ENCODE data around the gene NEURL3.

The NEURL3 gene

GRCh38 chr2:96523659-96524481 is 18.7 kb upstream of the NEURL3 start (continued):
- TF ChIP-seq, protein P1, sequence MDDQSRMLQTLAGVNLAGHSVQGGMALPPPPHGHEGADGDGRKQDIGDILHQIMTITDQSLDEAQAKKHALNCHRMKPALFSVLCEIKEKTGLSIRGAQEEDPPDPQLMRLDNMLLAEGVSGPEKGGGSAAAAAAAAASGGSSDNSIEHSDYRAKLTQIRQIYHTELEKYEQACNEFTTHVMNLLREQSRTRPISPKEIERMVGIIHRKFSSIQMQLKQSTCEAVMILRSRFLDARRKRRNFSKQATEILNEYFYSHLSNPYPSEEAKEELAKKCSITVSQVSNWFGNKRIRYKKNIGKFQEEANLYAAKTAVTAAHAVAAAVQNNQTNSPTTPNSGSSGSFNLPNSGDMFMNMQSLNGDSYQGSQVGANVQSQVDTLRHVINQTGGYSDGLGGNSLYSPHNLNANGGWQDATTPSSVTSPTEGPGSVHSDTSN (CRISPR knock-in tag; IDR thresholded peaks at IDR 0.05) = no peak
- TF ChIP-seq ZNF514 (tag by site-specific recombination; IDR thresholded peaks at IDR 0.05) = no peak
- TF ChIP-seq ZNF624 (tag by site-specific recombination; IDR thresholded peaks at IDR 0.05) = no peak
- no peak for TF ChIP-seq ZNF248 (tag by site-specific recombination; IDR thresholded peaks at IDR 0.05)
- no peak for TF ChIP-seq ZNF366 (tag by site-specific recombination; conservative IDR thresholded peaks at IDR 0.05)
- no peak for TF ChIP-seq ZNF341 (tag by site-specific recombination; IDR thresholded peaks at IDR 0.05; ENCODE audit: low read depth)
- TF ChIP-seq ZNF560 (tag by site-specific recombination; IDR thresholded peaks at IDR 0.05; ENCODE audit: borderline replicate concordance) = no peak
- TF ChIP-seq ZNF114 (tag by site-specific recombination; IDR thresholded peaks at IDR 0.05) = no peak
- no peak for TF ChIP-seq ZNF449 (tag by site-specific recombination; IDR thresholded peaks at IDR 0.05)
- no peak for TF ChIP-seq ZBTB44 (tag by site-specific recombination; IDR thresholded peaks at IDR 0.05)
- TF ChIP-seq ZNF335 (tag by site-specific recombination; conservative IDR thresholded peaks at IDR 0.05) = no peak

- no peaks in the 10 kb centered on the region for H3K9me3 ChIP-seq (ENCODE audit: control insufficient read depth, insufficient read depth, low read depth, low read length)
- CTCF ChIA-PET = interaction anchor here (1.0 kb wide), 1 partner anchor 32 kb away, joined by 4 read pairs; no protein-coding TSS in a partner anchor
- no peaks in the 10 kb centered on the region for H3K36me3 ChIP-seq (ENCODE audit: control insufficient read depth in 2 of 2, insufficient read depth in 1 of 2, low read length in 2 of 2)
- no peak overlapping the region for H3K27ac ChIP-seq (ENCODE audit: extremely low read depth, low read depth, low read length)
- POLR2A ChIA-PET = interaction anchor here (0.5 to 0.6 kb wide), 2 partner anchors 9 to 156 kb away, joined by 3 read pairs; no protein-coding TSS in a partner anchor
- H3K4me1 ChIP-seq (ENCODE audit: control insufficient read depth, insufficient read depth, low read length) = no peaks in the 10 kb centered on the region
- no peak overlapping the region for H3K4me3 ChIP-seq (ENCODE audit: low read depth, low read length)
- TF ChIP-seq ZNF112 (tag by site-specific recombination; IDR thresholded peaks at IDR 0.05) (no peak), GLIS2 (tag by site-specific recombination; IDR thresholded peaks at IDR 0.05) (no peak), ZNF366 (tag by site-specific recombination; conservative IDR thresholded peaks at IDR 0.05) (no peak), ZNF529 (tag by site-specific recombination; IDR thresholded peaks at IDR 0.05; ENCODE audit: insufficient replicate concordance) (no peak), ZNF404 (tag by site-specific recombination; IDR thresholded peaks at IDR 0.05) (no peak), ZNF24 (tag by site-specific recombination; IDR thresholded peaks at IDR 0.05) (no peak), ZNF704 (tag by site-specific recombination; IDR thresholded peaks at IDR 0.05) (no peak)
- TF ChIP-seq, protein P2, sequence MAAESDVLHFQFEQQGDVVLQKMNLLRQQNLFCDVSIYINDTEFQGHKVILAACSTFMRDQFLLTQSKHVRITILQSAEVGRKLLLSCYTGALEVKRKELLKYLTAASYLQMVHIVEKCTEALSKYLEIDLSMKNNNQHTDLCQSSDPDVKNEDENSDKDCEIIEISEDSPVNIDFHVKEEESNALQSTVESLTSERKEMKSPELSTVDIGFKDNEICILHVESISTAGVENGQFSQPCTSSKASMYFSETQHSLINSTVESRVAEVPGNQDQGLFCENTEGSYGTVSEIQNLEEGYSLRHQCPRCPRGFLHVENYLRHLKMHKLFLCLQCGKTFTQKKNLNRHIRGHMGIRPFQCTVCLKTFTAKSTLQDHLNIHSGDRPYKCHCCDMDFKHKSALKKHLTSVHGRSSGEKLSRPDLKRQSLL (tag by site-specific recombination; IDR thresholded peaks at IDR 0.05) = no peak
- TF ChIP-seq, protein P3, sequence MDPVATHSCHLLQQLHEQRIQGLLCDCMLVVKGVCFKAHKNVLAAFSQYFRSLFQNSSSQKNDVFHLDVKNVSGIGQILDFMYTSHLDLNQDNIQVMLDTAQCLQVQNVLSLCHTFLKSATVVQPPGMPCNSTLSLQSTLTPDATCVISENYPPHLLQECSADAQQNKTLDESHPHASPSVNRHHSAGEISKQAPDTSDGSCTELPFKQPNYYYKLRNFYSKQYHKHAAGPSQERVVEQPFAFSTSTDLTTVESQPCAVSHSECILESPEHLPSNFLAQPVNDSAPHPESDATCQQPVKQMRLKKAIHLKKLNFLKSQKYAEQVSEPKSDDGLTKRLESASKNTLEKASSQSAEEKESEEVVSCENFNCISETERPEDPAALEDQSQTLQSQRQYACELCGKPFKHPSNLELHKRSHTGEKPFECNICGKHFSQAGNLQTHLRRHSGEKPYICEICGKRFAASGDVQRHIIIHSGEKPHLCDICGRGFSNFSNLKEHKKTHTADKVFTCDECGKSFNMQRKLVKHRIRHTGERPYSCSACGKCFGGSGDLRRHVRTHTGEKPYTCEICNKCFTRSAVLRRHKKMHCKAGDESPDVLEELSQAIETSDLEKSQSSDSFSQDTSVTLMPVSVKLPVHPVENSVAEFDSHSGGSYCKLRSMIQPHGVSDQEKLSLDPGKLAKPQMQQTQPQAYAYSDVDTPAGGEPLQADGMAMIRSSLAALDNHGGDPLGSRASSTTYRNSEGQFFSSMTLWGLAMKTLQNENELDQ (tag by site-specific recombination; IDR thresholded peaks at IDR 0.05; ENCODE audit: low read depth) = no peak
Observed at GRCh38 chr2:96522304-96523203, 17.4 kb upstream of the NEURL3 start.

Measured in HEK293 (cell line).